ENCODE data around the gene CEP152.

CEP152 gene

DNA sequence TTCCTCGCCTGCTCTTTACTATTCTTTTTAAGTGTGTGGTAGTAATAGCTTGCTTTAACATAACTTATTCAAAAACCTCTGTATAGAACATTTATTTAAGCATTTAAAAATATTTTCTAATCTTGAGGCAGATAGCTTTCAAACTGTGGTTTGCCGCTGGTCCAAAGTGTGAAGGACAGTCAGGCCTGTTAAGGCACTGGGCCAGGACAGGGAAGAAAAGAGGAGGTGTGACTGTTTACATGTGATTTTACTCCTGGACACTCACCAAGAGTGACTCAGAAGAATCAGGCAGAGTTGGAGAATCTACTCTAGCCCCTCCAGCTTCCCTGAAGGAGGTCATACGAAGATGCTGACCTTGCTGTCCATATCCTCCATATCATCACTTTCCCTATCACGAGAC, 44.7 kb downstream of the CEP152 start:
- DNase-seq = no peak

- no peak for DNase-seq
Observed at GRCh38 chr15:48765022-48765421, 45.8 kb downstream of the CEP152 start.

- DNase-seq = no peak
Observed at GRCh38 chr15:48761393-48762158, 49.3 kb downstream of the CEP152 start.

- DNase-seq = no peak
Observed at GRCh38 chr15:48759921-48760320, 50.9 kb downstream of the CEP152 start.

DNA sequence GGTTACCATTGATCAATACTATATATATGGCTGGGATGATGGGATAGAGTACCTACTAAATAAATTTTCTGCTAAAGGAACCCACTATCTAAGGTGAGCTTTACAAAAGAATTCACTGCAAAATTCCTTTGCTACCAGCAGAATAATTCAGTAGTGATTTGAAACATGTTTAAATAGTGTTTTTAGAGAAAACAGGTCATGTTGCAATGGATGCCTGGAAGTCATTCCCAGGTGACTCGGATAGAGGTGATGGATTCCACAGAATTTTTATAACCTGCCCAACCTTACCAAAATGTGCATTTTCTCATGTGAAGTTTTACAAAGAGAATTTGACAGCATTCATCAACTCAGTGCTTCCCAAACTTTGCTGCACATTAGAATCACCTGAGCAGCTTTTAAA, 53.2 kb downstream of the CEP152 start:
- no peak for DNase-seq

- DNase-seq = no peak
Observed at GRCh38 chr15:48754011-48754410, 56.9 kb downstream of the CEP152 start.

- no peak for DNase-seq
Observed at GRCh38 chr15:48751595-48751994, 59.3 kb downstream of the CEP152 start.

- no peak for DNase-seq
Observed at GRCh38 chr15:48748535-48748934, 62.3 kb downstream of the CEP152 start.

GRCh38 chr15:48733615-48734014, 77.3 kb downstream of the CEP152 start:
- no peak for DNase-seq

DNA sequence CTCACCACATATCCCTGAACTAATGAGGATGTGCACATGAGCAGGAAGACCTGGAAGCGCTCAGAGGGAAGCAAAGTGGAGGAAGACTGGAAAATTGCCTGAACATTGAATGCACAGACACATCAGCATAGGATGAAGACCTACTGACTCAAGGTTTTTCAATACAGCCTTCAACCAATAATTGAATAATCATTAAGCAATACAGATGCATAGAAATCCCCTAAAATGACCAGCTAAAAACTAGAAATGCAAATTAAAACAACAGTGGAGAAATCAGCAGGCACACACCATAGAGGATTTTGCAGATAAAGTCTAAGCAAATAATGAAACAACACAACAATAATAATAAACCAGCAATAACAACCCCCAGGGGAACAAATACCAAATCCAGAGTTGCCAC, 80.4 kb downstream of the CEP152 start:
- no peak for DNase-seq

DNA sequence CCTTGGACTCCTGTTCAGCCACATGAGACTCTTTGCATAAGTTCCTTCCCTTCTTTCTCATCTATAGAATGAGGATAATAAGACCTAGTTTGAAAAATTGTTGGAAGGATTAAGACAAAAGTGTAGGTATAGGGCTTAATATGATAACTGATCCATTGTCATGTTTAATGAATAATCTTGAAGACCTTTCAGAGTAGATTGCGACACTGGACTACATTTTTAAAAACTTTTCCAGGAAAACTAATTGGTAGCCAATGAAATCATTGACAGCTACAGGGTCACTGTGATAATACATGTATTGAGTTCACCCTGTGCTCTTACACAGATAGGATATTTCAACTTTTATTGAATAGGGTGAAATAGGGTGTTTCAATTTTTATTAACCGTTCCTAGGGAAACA, 86.9 kb downstream of the CEP152 start:
- DNase-seq = no peak

DNA sequence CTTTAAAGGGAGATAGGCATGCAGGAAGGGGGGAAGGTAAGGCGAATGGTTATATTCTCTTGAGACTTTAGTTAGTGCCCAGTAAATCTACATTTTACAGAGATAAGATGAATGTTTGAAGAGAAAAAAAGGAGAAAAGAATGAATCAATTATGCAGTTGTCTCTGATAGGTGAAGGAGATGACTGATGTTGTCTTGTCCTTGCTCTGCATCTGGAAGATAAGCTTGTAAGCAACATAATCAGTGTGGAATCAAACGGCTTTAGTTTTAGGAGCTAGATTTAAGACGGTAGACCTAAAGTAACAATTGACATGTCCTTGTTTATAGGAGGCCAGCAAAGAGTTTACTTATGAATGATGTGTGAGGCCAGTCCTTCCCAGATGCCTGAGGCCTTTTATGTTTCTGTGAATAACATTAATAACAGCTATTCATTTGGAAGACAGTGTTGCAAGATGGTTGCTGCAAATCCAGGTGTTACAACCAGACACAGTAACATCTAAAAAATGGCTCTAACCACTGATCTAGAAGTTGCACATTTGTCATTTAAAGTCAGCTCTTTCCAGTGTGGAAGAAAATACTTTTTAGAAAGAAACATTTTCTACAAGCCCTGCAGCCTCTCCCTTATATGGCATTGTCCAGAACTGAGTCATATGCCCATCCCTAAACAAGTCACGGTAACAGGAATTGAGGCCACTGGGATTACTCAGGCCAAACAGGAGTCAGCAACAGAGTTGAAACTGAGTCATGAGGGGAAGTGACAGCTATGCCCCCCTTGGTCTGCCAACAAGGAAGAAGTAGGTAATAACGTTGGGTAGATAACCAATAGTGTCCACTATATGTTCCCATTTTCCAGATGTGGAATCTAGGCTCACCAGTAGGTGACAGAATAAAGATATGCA, 87.9 kb downstream of the CEP152 start:
- DNase-seq = no peak

DNA sequence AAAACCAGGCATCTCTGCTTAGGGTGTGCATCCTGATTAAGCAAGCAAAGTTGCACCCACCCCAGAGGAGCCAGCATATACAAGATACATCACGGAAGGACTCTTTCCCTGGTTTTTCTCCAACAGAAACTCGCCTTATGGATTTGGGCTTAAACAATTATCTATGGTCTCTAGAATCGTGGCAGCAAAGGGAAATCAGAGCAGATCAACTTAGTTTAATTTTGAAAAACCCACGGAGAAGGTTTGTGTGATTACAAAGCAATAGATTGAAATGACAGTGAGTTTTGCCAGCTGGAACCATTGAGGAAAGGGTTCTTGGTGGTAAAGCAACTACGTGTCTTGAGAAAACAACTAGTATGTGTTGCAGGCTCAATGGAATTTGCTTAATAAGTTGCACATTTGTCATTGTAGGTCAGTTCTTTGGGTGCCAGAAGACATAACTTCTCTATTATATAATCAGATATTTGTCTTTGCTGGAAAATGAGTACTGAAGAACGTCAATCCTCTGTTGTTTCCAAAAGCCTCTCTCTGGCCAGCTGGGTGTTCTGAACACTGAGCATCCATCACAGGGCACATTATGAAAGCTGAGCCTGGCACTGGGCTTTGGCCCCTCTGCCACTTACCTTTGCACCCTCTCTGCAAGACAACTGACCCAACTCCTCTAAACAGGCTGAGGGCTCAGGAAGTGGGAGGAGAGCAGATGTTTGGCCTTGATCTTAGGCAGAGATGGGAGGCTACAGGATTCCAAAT, 89.6 kb downstream of the CEP152 start:
- DNase-seq = no peak

- DNase-seq = no peak
Observed at GRCh38 chr15:48720646-48721045, 90.2 kb downstream of the CEP152 start.

DNA sequence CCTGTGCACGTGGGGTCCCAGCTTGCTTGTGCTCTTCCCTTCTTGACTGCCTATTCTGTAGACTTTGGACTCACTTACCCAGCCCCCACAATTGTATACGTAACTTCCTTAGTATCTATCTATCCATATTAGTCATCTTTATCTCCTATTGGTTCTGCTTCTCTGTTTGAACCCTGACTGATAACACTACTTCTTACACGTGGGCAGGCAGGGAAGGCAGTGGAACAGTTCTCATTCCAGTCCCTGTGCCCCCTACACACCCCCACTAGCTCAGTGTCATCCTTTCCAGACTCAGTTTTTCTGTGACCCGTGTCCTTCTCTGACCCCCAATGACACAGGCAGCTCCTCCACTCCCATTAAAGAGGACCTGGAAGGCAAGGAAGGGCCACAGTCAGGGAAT, 91.2 kb downstream of the CEP152 start:
- no peak for DNase-seq

DNA sequence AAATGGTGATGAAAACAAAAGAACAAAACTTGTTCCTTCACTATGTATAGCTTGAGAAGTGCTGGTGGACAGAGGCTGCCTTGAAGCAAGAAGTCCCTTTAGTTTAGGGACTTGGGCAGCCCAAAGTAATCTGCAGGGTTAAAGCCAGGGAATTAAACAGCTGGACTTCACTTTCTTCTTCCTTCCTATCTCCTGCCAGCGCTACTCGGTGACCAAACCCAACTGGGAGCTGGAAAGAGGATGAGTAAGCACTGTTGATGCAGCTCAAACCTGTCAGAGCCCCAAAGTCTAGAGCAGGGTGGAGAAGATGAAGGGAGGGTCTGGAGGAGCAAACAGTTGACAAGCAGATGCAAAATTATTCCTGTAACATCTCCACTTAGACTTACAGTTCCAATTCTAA, 92.2 kb downstream of the CEP152 start:
- no peak for DNase-seq

DNA sequence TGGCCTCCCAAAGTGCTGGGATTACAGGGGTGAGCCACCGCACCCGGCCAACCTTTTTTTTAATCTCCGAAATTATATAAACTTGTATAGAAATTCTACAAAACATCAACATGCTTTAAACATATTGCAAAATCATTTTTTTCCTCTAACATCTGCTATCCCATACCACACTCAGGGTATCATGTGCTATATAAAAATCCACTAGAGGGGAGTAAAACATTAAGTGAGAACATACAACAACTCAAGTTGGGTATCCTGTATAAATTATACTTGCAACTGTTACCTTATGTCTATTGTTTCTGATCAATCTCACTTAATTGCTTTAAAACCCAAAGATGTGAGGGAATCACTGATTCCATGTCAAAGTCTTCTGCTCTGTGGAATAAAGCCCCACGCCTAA, 93.4 kb downstream of the CEP152 start:
- no peak for DNase-seq

DNA sequence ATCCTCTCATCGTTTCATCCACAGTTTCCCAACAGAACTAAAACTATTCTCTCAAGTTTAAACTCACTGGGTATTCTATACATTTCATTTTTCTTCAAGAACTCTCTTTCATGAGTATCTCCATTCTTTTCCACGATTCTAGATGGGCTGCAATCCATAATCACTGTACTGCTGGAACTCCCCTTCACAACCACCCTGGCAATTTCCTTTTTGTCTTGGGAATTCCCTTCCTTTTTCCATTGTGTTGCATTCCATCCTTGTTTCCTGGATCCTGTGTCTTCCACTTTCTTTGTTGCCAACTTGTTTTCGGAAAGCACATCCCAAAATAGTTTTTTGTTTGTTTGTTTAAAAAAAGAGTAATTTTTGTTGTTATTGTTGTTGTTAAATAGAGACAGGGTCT, 98.3 kb downstream of the CEP152 start:
- DNase-seq = no peak

DNA sequence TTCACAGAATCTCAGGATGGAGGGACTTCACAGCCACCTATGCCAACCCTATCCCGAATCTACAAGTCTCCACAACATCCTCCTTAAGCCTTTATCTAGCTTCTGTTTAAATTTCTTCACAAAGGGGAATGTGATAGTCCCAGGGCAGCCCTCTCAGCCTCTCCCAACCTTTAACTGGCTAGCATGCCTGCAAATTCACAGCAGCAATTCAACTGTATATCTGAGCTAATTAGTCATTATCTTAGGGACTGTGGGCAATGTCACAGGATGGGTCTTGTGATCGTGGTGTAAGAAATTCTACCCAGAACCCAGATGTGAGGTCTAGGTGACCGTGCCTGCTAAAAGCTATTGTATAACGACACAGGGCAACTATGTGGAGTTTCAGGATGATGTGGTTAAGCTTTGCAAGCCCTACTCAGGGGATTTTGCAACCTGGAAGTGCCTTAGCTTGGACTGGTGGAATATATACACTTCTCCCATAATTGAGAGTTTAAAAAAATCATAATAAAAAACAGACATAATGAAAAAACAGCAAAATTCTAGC, 99.8 kb downstream of the CEP152 start:
- no peak for DNase-seq

- DNase-seq = no peak
Observed at GRCh38 chr15:48708641-48709040, 102.2 kb downstream of the CEP152 start.

GRCh38 chr15:48705381-48705780, 105.5 kb downstream of the CEP152 start:
- no peak for DNase-seq

- DNase-seq = no peak
Observed at GRCh38 chr15:48703544-48703943, 107.3 kb downstream of the CEP152 start.

DNA sequence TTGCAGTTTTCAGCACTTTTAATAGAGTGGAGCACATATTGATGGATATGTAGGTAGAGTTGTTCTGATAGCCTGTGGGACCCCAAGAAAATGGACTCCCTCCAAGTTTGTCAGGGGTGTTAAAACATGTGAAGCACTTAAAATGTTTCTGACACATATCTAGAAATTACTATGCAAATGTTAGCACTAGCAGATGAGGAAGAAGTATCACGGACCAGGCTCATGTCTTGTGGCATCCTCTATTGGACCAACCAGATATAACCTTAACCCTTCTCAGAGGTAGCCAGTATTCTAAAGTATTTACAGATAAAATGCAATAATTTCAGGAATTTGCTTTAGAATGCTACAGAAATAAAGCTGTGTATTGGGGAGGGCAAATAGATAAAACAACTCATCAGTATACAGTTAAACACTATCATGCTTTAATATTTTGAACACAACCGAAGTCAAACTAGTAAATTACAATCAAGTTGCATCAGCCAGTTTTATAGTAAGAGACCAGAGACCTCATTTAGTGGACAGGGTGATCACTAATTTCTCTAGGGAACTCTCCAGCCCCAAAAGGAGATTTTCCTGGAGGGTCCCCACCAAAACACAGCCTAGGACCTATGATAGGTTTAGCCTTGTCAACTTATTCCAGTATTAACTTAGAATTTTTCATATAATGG, 108.2 kb downstream of the CEP152 start:
- DNase-seq = no peak
